ENCODE data around the gene EML1.

Gene EML1

DNA sequence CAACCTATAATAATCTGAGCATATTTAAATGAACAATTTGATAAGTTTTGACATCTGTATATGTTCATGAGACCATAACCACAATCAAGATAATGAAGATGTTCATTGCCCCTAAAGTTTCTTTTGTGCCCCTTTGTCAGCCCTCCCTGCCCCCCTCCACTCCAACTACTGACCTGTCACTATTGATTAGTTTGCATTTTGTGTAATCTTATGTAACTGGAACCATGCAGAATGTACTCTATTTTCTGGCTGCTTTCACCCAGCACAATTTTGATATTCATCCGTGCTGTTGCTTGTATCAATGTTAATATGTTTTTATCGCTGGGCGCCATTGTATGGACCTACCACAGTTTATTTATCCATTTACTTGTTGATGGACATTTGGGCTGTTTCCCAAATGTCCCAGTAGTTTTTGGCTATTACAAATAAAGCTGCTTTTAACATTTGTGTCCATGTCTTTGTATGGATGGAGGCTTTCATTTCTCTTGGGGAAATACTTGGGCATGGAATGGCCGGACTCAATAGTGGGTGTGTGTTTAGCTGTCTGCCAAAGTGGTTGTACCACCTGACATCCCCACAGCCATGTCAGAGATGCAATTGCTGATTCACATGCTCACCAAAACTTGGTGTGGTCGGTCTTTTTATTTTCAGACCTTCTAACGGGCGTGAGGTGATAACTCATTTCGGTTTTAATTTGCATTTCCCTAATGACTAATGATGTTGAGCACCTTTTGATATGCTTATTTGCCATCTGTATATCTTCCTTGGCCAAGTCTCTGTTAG lies 38.9 kb downstream of the EML1 start:
- DNase-seq = no peak

GRCh38 chr14:99837822-99838221 lies 44.6 kb downstream of the EML1 start:
- DNase-seq = no peak

DNA sequence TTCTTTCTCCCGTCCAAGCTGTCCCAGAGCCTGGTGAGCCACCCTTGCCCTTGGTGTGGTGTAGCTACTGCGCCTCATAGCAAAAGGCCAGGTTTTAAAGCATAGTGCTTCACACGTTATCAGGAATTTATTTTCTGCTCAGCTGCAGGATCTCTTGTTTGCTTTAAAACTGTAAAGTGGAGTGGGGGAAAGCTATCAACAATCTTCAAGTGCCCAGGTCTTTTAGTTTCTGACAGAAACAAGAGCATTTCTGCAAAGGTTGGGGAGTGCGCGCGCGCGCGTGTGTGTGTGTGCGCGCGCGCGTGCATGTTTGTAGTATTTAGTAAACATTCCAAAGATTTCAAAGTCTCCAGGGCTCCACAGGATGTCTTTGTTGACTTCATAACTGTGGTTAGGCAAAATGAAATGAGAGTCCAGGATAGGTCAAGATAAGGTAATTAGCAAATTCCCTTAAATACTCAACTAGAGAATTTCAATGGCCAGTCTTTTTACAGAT lies 45.5 kb downstream of the EML1 start:
- no peak for DNase-seq

- DNase-seq = no peak
These were observed 46.5 kb downstream of the EML1 start for GRCh38 chr14:99839696-99840095.

GRCh38 chr14:99840265-99840664 lies 47.1 kb downstream of the EML1 start:
- DNase-seq = no peak

- DNase-seq = no peak
These were observed 47.6 kb downstream of the EML1 start for GRCh38 chr14:99840774-99841305.

- peak; percentile 9 for DNase-seq
These were observed 48.3 kb downstream of the EML1 start for GRCh38 chr14:99841436-99842071.

DNA sequence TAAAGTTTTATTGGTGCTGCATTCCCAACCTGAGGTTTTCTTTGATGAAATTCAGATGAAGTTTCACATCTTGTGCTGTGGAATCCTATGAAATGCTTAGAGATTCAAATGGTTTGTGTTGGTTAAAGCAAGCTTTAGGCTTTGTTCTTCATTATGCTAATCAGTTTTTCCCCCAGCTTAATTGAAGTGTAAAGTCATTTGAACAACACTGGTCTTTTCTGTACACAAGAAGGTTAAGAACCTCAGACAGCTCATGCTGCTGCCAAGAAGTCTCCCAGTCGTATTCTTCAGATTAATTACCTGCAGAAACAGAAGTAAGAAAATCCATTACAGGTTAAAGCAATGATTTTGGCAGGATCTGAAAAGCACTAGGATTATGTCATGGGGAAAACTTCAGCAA lies 48.9 kb downstream of the EML1 start:
- DNase-seq = no peak

GRCh38 chr14:99846808-99847207 lies 53.6 kb downstream of the EML1 start:
- no peak for DNase-seq

GRCh38 chr14:99850709-99851108 lies 57.5 kb downstream of the EML1 start:
- no peak for DNase-seq

GRCh38 chr14:99852578-99852977 lies 59.4 kb downstream of the EML1 start:
- DNase-seq = no peak

GRCh38 chr14:99853206-99853605 lies 60.0 kb downstream of the EML1 start:
- DNase-seq = no peak

DNA sequence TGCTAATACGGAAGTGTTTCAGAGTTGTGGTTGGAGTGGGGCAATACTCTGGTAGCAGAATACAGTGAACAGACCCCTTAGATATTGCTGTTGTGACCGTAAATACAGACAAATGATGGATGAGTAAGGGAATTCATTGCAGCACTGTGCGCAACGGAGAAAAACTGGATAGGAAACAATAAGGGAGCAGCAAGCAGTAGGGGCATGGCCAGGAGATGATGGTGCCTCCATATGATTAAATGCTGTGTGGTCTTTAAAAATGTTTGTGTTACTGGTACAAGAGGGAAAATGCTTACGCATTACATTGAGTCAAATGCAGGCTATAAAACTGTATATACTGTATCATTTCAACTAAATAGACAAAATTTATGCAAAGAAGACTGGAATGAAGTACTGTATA lies 61.6 kb downstream of the EML1 start:
- DNase-seq = no peak

DNA sequence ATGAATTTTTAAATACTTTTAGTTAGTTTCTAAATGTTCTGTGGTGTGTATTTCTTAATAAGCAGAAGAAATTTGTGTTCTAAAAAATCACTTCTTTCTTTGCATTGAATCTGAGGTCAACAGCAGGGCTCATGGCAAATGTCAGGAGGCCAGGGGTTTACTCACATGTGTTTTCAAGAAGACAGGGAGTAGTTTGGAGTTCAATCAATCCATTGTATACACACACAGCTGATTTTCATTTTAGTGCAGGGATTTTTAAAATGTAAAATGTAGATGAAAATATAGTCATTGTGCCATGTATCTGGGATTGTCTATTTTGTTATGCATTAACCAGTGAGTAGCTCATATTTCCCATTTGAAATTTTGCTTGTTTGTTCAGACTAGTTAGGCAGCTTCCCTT lies 62.1 kb downstream of the EML1 start:
- no peak for DNase-seq

- no peak for DNase-seq
These were observed 64.3 kb downstream of the EML1 start for GRCh38 chr14:99857551-99857950.

DNA sequence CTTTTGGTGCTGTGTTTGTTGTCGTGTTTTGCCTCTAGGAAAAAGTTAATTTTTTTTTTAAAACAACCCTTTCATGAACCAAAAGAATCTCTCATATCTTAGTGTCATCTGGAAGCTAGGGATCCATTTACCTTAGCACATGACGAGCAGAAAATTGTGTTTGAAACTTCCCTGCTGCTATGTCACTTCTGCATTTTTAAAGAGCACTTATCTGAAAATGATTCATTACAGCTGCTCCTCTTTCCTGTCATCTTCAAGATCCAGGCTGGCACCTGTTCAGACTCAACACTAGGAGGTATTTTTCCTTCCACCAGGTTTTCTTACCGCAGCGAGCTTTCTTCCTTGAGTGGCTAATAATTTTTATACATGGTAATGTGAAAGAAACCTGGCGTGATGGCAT lies 67.0 kb downstream of the EML1 start:
- DNase-seq = no peak

GRCh38 chr14:99862136-99862535 lies 68.9 kb downstream of the EML1 start:
- DNase-seq = no peak

GRCh38 chr14:99863059-99863458 lies 69.8 kb downstream of the EML1 start:
- DNase-seq = no peak

DNA sequence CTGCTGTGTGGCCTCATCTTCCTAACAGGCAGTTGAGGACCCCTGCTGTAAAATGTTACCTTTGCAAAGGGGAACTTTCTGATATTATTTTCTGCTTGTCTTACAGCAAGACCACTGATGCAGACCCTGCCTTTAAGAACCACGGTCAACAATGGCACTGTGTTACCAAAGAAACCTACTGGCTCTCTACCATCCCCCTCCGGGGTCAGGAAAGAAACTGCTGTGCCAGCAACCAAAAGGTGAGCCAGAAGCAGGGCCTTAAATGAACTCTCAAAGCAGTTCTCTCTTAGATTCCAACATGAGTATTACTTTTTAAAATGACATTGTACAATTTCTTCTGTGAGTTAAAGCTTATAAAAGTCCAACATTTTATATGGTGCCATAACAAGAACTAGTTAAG lies 72.2 kb downstream of the EML1 start:
- DNase-seq = no peak

DNA sequence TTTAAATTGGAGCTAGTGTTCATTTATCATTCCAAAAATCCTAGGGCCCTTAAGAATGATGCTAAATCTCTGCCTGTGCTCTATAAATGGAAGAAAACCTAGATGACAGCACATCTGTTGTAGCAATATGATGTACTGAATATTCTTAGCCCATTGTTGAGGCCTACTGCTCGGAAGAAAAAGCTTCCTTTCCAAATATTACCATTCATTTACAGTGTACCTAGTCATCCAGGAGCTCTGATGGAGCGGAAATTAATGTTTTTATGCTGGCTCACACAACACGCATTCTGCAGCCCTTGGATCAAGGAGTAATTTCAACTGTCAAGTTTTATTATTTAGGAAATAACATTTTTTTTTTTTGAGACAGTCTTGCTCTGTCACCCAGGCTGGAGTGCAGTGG lies 77.4 kb downstream of the EML1 start:
- DNase-seq = no peak

- DNase-seq = no peak
These were observed 78.6 kb downstream of the EML1 start for GRCh38 chr14:99871771-99872170.

- DNase-seq = no peak
These were observed 79.7 kb downstream of the EML1 start for GRCh38 chr14:99872786-99873440.

GRCh38 chr14:99873653-99874052 lies 80.4 kb downstream of the EML1 start:
- DNase-seq = no peak

- no peak for DNase-seq
These were observed 81.1 kb downstream of the EML1 start for GRCh38 chr14:99874306-99874705.

Measured in NCI-H2029 treated with DMSO at 0.1 percent for 48 hours (cell line).